H1 (cell line): ENCODE results near the gene NHS. TPM values are rescaled to one million over a fixed set of nuclear protein-coding genes. Genes with fewer than 3 reads are reported as not detected.

Experiments used
- CTCF ChIA-PET: fragments of 300-600 bp; sonication (Branson Sonifier 250); formaldehyde crosslinking; loops from one replicate; lab custom pipeline; 2021; ENCODE audit not compliant: partially characterized antibody; lab: Charles Lee
- POLR2A ChIA-PET: fragments of 300-600 bp; sonication (Branson Sonifier 250); formaldehyde crosslinking; loops from one replicate; lab custom pipeline; 2021; ENCODE audit warnings: inconsistent platforms; ENCODE audit not compliant: partially characterized antibody; lab: Charles Lee
- DNase-seq, 2 experiments: peaks; one replicate each; pipeline versions ENCODE4 v3.0.0 to v3.0.0-alpha.2; 2010 to 2022; ENCODE audit warnings: low spot score in 2 of 2, low read depth in 1 of 2, mixed read lengths in 1 of 2
- FAIRE-seq: peaks from 2 replicates; lab custom pipeline; 2011; peaks lifted over from hg19 to GRCh38; lab: Jason Lieb, UNC
- H2AFZ ChIP-seq: 2 replicates; pipeline ENCODE4 v1.8.1; 2012; ENCODE audit warnings: low read length, inconsistent platforms
- H2AK5ac ChIP-seq: 2 replicates; pipeline ENCODE4 v1.6.1; 2013; ENCODE audit warnings: low read depth, low read length
- H2BK120ac ChIP-seq: replicated peaks from 2 replicates; pipeline ENCODE3; 2013; ENCODE audit warnings: low read depth, low read length, inconsistent platforms
- H2BK12ac ChIP-seq: 2 replicates; pipeline ENCODE4 v1.6.1; 2013; ENCODE audit warnings: low read depth, low read length
- H2BK15ac ChIP-seq: 2 replicates; pipeline ENCODE4 v1.6.1; 2013; ENCODE audit warnings: low read length
- H2BK20ac ChIP-seq: 2 replicates; pipeline ENCODE4 v1.6.1; 2013; ENCODE audit warnings: low read length
- H2BK5ac ChIP-seq: 2 replicates; pipeline ENCODE4 v1.6.1; 2013; ENCODE audit warnings: low read depth, low read length
- H3K14ac ChIP-seq: 2 replicates; pipeline ENCODE4 v1.6.1; 2013; ENCODE audit warnings: inconsistent platforms; ENCODE audit not compliant: insufficient read length
- H3K18ac ChIP-seq: 2 replicates; pipeline ENCODE4 v1.6.1; 2013; ENCODE audit warnings: low read length; ENCODE audit errors: extremely low read depth
- H3K23ac ChIP-seq: 2 replicates; pipeline ENCODE4 v1.6.1; 2013; ENCODE audit warnings: inconsistent platforms; ENCODE audit not compliant: insufficient read length
- H3K23me2 ChIP-seq: 2 replicates; pipeline ENCODE4 v1.6.1; 2013; ENCODE audit warnings: low read depth, low read length
- H3K27ac ChIP-seq: 2 replicates; pipeline ENCODE4 v1.6.1; 2011; ENCODE audit warnings: low read depth, low read length, inconsistent platforms
- H3K27me3 ChIP-seq, 4 experiments: replicated peaks in 1 of 4; 1 replicate in 1 of 4; 2 replicates in 3 of 4; pipeline versions ENCODE4 v1.6.1 to v1.8.1; 2011 to 2013; ENCODE audit warnings: low read length in 3 of 4, mild to moderate bottlenecking in 3 of 4, inconsistent platforms in 2 of 4, mixed read lengths in 2 of 4, moderate library complexity in 1 of 4; ENCODE audit not compliant: control insufficient read depth in 3 of 4, insufficient read depth in 3 of 4; ENCODE audit errors: extremely low read depth in 1 of 4
- H3K36me3 ChIP-seq, 4 experiments: 2 replicates each; pipeline versions ENCODE4 v1.6.1 to v1.8.1; 2011 to 2013; ENCODE audit warnings: mild to moderate bottlenecking in 4 of 4, low read length in 3 of 4, moderate library complexity in 2 of 4, control low read depth in 1 of 4, inconsistent platforms in 1 of 4; ENCODE audit not compliant: insufficient read depth in 4 of 4, control insufficient read depth in 2 of 4
- H3K4ac ChIP-seq: replicated peaks from 2 replicates; pipeline ENCODE3; 2013; ENCODE audit warnings: low read length, low read depth, mixed read lengths, inconsistent platforms; ENCODE audit not compliant: insufficient read length
- H3K4me1 ChIP-seq, 4 experiments: replicated peaks in 1 of 4; 1 replicate in 1 of 4; 2 replicates in 3 of 4; pipeline versions ENCODE4 v1.6.1 to v1.8.1; 2011 to 2013; ENCODE audit warnings: low read length in 3 of 4, inconsistent platforms in 2 of 4, mixed read lengths in 1 of 4; ENCODE audit not compliant: insufficient read depth in 4 of 4, control insufficient read depth in 3 of 4
- H3K4me2 ChIP-seq, 2 experiments: 2 replicates each; pipeline versions ENCODE4 v1.6.1 to v1.8.1; 2011 to 2013; ENCODE audit warnings: low read depth in 2 of 2, low read length in 2 of 2, control low read depth in 1 of 2, inconsistent platforms in 1 of 2, mild to moderate bottlenecking in 1 of 2; ENCODE audit not compliant: insufficient read depth in 1 of 2
- H3K4me3 ChIP-seq, 4 experiments: fragments of 200-600, 300-600 bp in 1 of 4; sonication (generic), shearing (Covaris generic), sonication (Bioruptor Twin) in 1 of 4; 2 replicates each; pipeline versions ENCODE4 v1.5.1 to v1.8.1; 2011 to 2016; ENCODE audit warnings: low read length in 4 of 4, low read depth in 3 of 4, control low read depth in 2 of 4, inconsistent platforms in 2 of 4, mild to moderate bottlenecking in 2 of 4, mixed read lengths in 1 of 4, moderate library complexity in 1 of 4; ENCODE audit not compliant: insufficient read depth in 2 of 4; ENCODE audit errors: extremely low read depth in 1 of 4
- H3K56ac ChIP-seq: replicated peaks from 2 replicates; pipeline ENCODE3; 2013; ENCODE audit warnings: low read depth, mild to moderate bottlenecking, mixed read lengths, low read length, inconsistent platforms; ENCODE audit not compliant: insufficient read length
- H3K79me1 ChIP-seq: 2 replicates; pipeline ENCODE4 v1.6.1; 2013; ENCODE audit warnings: low read depth, low read length, control low read depth
- H3K79me2 ChIP-seq, 2 experiments: 2 replicates each; pipeline versions ENCODE4 v1.6.1 to v1.8.1; 2012 to 2013; ENCODE audit warnings: low read length in 2 of 2, mild to moderate bottlenecking in 2 of 2, inconsistent platforms in 1 of 2; ENCODE audit not compliant: insufficient read depth in 2 of 2, control insufficient read depth in 1 of 2
- H3K9ac ChIP-seq, 4 experiments: replicated peaks in 1 of 4; 1 replicate in 1 of 4; 2 replicates in 3 of 4; pipeline versions ENCODE4 v1.6.1 to v1.8.1; 2011 to 2013; ENCODE audit warnings: low read depth in 3 of 4, low read length in 3 of 4, control low read depth in 2 of 4, mild to moderate bottlenecking in 2 of 4, moderate library complexity in 2 of 4, inconsistent platforms in 1 of 4; ENCODE audit errors: extremely low read depth in 1 of 4
- H3K9me3 ChIP-seq, 2 experiments: 2 replicates each; pipeline versions ENCODE4 v1.6.1 to v1.8.1; 2012 to 2013; ENCODE audit warnings: mild to moderate bottlenecking in 2 of 2, moderate library complexity in 2 of 2, control low read depth in 1 of 2, inconsistent platforms in 1 of 2, low read depth in 1 of 2, low read length in 1 of 2, mixed read lengths in 1 of 2; ENCODE audit not compliant: insufficient read depth in 2 of 2
- H4K20me1 ChIP-seq, 2 experiments: replicated peaks in 1 of 2; 2 replicates each; pipeline versions ENCODE3 to v1.8.1; 2011 to 2013; ENCODE audit warnings: inconsistent platforms in 2 of 2, low read length in 2 of 2, mild to moderate bottlenecking in 1 of 2; ENCODE audit not compliant: insufficient read depth in 2 of 2, control insufficient read depth in 1 of 2
- H4K5ac ChIP-seq: 2 replicates; pipeline ENCODE4 v1.6.1; 2013; ENCODE audit warnings: low read length, low read depth, mixed read lengths, inconsistent platforms; ENCODE audit not compliant: insufficient read length
- H4K8ac ChIP-seq: 2 replicates; pipeline ENCODE4 v1.8.0; 2013; ENCODE audit warnings: mild to moderate bottlenecking, moderate library complexity, low read length, inconsistent platforms; ENCODE audit not compliant: insufficient read depth; ENCODE audit errors: extremely low read depth
- H4K91ac ChIP-seq: replicated peaks from 2 replicates; pipeline ENCODE3; 2013; ENCODE audit warnings: low read length, mixed read lengths, inconsistent platforms; ENCODE audit not compliant: insufficient read length
- BCL11A ChIP-seq, 2 experiments: IDR thresholded peaks; one replicate each; pipeline ENCODE4 v1.6.1; 2011; ENCODE audit warnings: low read depth in 2 of 2, low read length in 2 of 2, mild to moderate bottlenecking in 2 of 2
- EGR1 ChIP-seq: IDR thresholded peaks from 2 replicates; pipeline ENCODE4 v1.6.1; 2011; ENCODE audit warnings: low read depth, low read length, borderline replicate concordance
- HDAC6 ChIP-seq: IDR thresholded peaks from one replicate; pipeline ENCODE4 v1.7.1; 2012; ENCODE audit warnings: low read depth, mild to moderate bottlenecking, inconsistent platforms, low read length, moderate library complexity
- POLR2A ChIP-seq, 2 experiments: IDR thresholded peaks; 1 replicate in 1 of 2; 2 replicates in 1 of 2; pipeline ENCODE4 v1.6.1; 2011; ENCODE audit warnings: low read depth in 2 of 2, low read length in 2 of 2, mild to moderate bottlenecking in 2 of 2; ENCODE audit errors: control extremely low read depth in 1 of 2
- TBP ChIP-seq: IDR thresholded peaks from 2 replicates; pipeline ENCODE4 v1.6.1; 2011; ENCODE audit warnings: low read depth, low read length, improper control_type of control experiment
- WGBS, 2 experiments: shearing (Covaris generic) in 1 of 2; methylation state at CpG; one replicate each; pipeline versions ENCODE4 v1.1.6 to v1.1.7; 2013 to 2015; ENCODE audit warnings: low lambda C conversion rate in 2 of 2, mixed read lengths in 2 of 2, inconsistent platforms in 1 of 2, low coverage in 1 of 2, missing lambda C conversion rate in 1 of 2; ENCODE audit not compliant: insufficient replicate concordance in 2 of 2, insufficient coverage in 1 of 2, insufficient read length in 1 of 2; ENCODE audit errors: extremely low coverage in 1 of 2, missing lambda C conversion rate in 1 of 2; 5-methylcytosine and 5-hydroxymethylcytosine counted together
- polyA plus RNA-seq, 7 experiments: library from polyadenylated mRNA; depleted of rRNA in 3 of 7; stranded (reverse) in 5 of 7; unstranded in 2 of 7; fragments of >200 nt in 5 of 7; fragments of 200-250 nt in 2 of 7; gene quantifications; 1 replicate in 5 of 7; 2 replicates in 1 of 7; 4 replicates in 1 of 7; pipeline versions ENCODE4 v1.2.1 to v1.2.3, GENCODE V29; 2011 to 2013; ENCODE audit warnings: missing spikeins in 2 of 7, mixed read lengths in 2 of 7
- total RNA-seq: library from RNA; stranded (reverse); fragmentation: NEBNext Ultra II Directional; extraction: Animal tissue kit (Norgen Biotek cat#: 25700); gene quantifications from 2 replicates; pipeline ENCODE4 v1.2.1, GENCODE V29; 2021

Gene NHS
- total and polyA plus RNA-seq, 2 of the 8 experiments (the other 6 are each of a cell fraction or from before 2014, with no cell fraction given) = 2.2 to 6.7 TPM

DNA sequence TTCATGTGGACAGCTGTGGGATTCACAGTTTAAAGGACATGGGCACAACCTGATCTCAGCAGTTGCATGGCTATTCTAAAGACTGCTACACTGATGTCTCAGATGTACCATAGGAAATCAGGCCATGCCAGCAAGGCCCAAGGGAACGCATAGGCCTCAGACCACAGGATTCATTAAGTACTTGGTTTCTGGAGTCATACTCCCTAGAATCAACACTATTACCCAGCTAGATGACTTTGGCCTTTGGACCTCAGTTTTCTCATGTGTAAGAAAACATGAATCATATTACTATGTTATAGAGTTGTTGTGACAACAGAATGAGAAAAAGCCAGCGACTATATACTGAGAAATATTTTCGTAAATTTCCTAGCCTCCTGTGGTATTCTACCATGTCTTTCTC is 67.9 kb downstream of the NHS start:
- H3K14ac ChIP-seq = no peak overlapping the region
- H2AFZ ChIP-seq = no peak overlapping the region
- H3K23ac ChIP-seq = no peak overlapping the region
- no peak overlapping the region for H3K4me3 ChIP-seq
- no peaks in the 10 kb centered on the region; a peak in 1 of 7 replicates for H3K4me1 ChIP-seq
- H2BK120ac ChIP-seq = no peak overlapping the region
- H4K20me1 ChIP-seq = no peaks in the 10 kb centered on the region
- POLR2A ChIA-PET = no interaction called here
- H3K9ac ChIP-seq = no peak overlapping the region
- H2BK5ac ChIP-seq = no peak overlapping the region
- CTCF ChIA-PET = interaction anchor here (1.2 kb wide), 1 partner anchor 8 kb away, joined by 5 read pairs; no protein-coding TSS in a partner anchor
- H4K5ac ChIP-seq = no peak overlapping the region
- no peak overlapping the region for H3K4ac ChIP-seq
- H3K4me2 ChIP-seq = no peak overlapping the region
- no peak overlapping the region for H2BK20ac ChIP-seq
- H3K27ac ChIP-seq = no peak overlapping the region
- H3K79me2 ChIP-seq = no peaks in the 10 kb centered on the region
- H4K8ac ChIP-seq = no peak overlapping the region
- no peak overlapping the region for H2BK12ac ChIP-seq
- H4K91ac ChIP-seq = no peak overlapping the region
- TF ChIP-seq POLR2A (IDR thresholded peaks at IDR 0.05; ENCODE audit: control extremely low read depth in 1 of 2, low read depth in 2 of 2, low read length in 2 of 2) (no peak), HDAC6 (no peak), BCL11A (IDR thresholded peaks at IDR 0.05; ENCODE audit: low read depth in 2 of 2, low read length in 2 of 2) (no peak), EGR1 (no peak), TBP (no peak)
- H3K27me3 ChIP-seq = no peaks in the 10 kb centered on the region
- 76% methylated on average over 3 of the region's 3 CpGs; no CpG with 5 or more reads in 1 of the 2 experiments for WGBS, 2 experiments
- H3K23me2 ChIP-seq = no peaks in the 10 kb centered on the region
- H3K9me3 ChIP-seq = no peaks in the 10 kb centered on the region
- H3K36me3 ChIP-seq = no peaks in the 10 kb centered on the region
- H2BK15ac ChIP-seq = no peak overlapping the region
- no peak overlapping the region for H2AK5ac ChIP-seq
- FAIRE-seq (no peak), DNase-seq (no peak)
- no peak overlapping the region for H3K56ac ChIP-seq
- H3K79me1 ChIP-seq = no peaks in the 10 kb centered on the region
- no peak overlapping the region for H3K18ac ChIP-seq
